ENCODE results near the gene AFF3.

- TF ChIP-seq TAF1 (IDR thresholded peaks at IDR 0.05; ENCODE audit: borderline replicate concordance, insufficient read depth, low read length) (no peak), POLR2AphosphoS5 (IDR thresholded peaks at IDR 0.05; ENCODE audit: low read depth, low read length) (no peak), FOXP2 (optimal IDR thresholded peaks at IDR 0.05; ENCODE audit: borderline replicate concordance, extremely low read depth, extremely low read length, insufficient read depth) (no peak), SIN3A (IDR thresholded peaks at IDR 0.05; ENCODE audit: borderline replicate concordance, insufficient read depth, low read length) (no peak)
Measured at GRCh38 chr2:99974275-99974674, 168.1 kb downstream of the AFF3 start.

Measured in PFSK-1 (cell line).